Measurements from ENCODE around the gene SERP2. TPM values are rescaled to one million over a fixed set of nuclear protein-coding genes. Genes with fewer than 3 reads are reported as not detected.

SERP2 gene
- total RNA-seq, 1 experiment from 2014 or later: not detected

DNA sequence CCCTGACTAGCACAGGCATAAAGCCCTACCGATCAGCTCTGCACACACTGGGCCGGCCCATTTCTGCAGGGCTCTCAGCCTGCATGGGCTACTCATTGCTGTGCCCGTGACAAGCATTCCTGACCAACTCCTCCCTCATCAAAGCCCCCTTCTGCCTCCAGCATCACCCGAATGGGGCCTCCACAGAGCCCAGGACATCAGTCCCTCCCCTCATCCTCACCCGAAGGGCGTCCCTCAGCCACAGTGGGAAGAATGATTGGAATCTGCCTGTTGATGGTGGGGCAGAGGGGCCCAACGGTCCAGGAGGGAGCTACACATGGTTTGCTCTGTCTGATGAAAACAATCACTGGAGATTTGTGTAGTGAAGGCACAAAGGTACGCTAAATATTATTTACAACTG lies 43.8 kb downstream of the SERP2 start:
- Mint-ChIP-seq H3K4me1 (ENCODE audit: low read depth, unreplicated experiment) (no peaks in the 10 kb centered on the region), H3K36me3 (ENCODE audit: insufficient read depth, unreplicated experiment) (peaks cover 6% of the 10 kb centered on the region), H3K27ac (ENCODE audit: unreplicated experiment) (no peak overlapping the region), H3K9me3 (ENCODE audit: low read depth, unreplicated experiment) (no peaks in the 10 kb centered on the region), H3K27me3 (ENCODE audit: unreplicated experiment) (peaks cover 13% of the 10 kb centered on the region), H3K4me3 (ENCODE audit: low read depth, unreplicated experiment) (no peak overlapping the region)
- CTCF ChIA-PET: no interaction called here
- intact Hi-C loops (cut with micrococcal nuclease; ENCODE audit: unreplicated experiment): no loop called here
- no TSS peak for BruUV-seq (replicated peaks)
- TF ChIP-seq, protein P1, sequence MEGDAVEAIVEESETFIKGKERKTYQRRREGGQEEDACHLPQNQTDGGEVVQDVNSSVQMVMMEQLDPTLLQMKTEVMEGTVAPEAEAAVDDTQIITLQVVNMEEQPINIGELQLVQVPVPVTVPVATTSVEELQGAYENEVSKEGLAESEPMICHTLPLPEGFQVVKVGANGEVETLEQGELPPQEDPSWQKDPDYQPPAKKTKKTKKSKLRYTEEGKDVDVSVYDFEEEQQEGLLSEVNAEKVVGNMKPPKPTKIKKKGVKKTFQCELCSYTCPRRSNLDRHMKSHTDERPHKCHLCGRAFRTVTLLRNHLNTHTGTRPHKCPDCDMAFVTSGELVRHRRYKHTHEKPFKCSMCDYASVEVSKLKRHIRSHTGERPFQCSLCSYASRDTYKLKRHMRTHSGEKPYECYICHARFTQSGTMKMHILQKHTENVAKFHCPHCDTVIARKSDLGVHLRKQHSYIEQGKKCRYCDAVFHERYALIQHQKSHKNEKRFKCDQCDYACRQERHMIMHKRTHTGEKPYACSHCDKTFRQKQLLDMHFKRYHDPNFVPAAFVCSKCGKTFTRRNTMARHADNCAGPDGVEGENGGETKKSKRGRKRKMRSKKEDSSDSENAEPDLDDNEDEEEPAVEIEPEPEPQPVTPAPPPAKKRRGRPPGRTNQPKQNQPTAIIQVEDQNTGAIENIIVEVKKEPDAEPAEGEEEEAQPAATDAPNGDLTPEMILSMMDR (IDR thresholded peaks at IDR 0.05; ENCODE audit: unreplicated experiment): no peak
- DNase-seq: no peak

DNA sequence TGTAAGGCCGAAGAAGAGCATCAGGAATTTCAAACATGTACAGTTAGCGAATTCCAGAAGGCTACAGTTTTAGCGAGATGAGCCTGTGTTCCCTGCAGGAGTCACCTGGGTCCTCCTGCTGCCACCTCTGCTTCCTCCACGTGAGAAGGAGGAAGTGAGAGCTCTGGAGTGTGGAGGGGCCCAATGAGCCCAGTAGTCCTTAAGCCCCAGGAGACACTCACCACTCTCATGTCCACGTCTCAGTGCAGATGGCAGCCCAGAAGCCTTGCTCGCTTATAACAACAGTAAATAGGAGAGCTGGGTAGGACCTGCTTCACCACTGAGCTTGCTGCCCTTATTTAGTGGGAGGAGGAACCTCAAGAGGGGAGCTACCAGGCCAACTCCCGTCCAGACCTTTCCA lies 44.3 kb downstream of the SERP2 start:
- intact Hi-C loops (cut with micrococcal nuclease; ENCODE audit: unreplicated experiment): no loop called here
- no peak for DNase-seq
- no TSS peak for BruUV-seq (replicated peaks)
- CTCF ChIA-PET: no interaction called here
- Mint-ChIP-seq H3K36me3 (ENCODE audit: insufficient read depth, unreplicated experiment) (peaks cover 6% of the 10 kb centered on the region), H3K4me3 (ENCODE audit: low read depth, unreplicated experiment) (no peak overlapping the region), H3K4me1 (ENCODE audit: low read depth, unreplicated experiment) (no peaks in the 10 kb centered on the region), H3K27me3 (ENCODE audit: unreplicated experiment) (peaks cover 13% of the 10 kb centered on the region), H3K27ac (ENCODE audit: unreplicated experiment) (no peak overlapping the region), H3K9me3 (ENCODE audit: low read depth, unreplicated experiment) (no peaks in the 10 kb centered on the region)
- TF ChIP-seq, protein P1 (IDR thresholded peaks at IDR 0.05; ENCODE audit: unreplicated experiment): no peak

DNA sequence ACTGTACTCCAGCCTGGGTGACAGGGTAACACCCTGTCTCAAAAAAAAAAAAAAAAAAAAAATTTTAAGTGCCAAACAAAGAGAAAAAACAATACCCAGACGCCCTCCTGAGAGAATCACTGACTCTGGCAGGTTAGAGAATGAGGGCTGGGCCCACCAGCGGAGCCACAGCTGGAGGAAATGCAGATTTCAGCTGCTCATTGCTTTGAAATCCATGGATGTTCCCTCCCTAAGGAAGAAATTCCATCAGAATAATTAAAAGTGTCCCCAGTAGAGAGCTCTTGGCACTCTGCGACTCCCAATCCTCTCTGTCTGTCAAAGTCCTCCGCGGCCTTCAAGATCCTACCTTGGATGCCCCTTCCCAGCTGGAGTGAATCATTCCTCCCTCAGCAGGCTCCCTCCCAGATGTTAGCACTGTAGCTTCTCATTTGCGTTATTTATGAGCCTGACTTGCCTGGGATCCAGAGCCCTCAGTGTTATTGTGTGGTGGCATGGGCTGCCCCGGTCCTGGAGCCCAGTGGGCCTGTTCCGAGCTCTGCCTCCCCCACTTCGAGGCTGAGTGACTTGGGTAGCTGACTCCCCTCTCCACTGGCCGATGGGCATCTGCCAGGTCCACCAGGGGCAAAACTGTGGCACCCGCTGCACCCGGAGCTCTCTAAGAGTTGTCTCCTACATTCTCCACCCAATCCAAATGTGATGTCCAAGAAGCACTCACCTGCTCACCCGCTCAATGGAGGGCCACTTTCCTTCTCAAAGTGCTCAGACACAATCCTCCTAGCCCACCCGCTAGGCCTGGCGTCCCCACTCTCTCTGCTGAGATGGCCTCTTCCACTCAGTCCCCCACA lies 47.0 kb downstream of the SERP2 start:
- Mint-ChIP-seq H3K36me3 (ENCODE audit: insufficient read depth, unreplicated experiment) (peaks cover 6% of the 10 kb centered on the region), H3K9me3 (ENCODE audit: low read depth, unreplicated experiment) (no peaks in the 10 kb centered on the region), H3K27ac (ENCODE audit: unreplicated experiment) (no peak overlapping the region), H3K27me3 (ENCODE audit: unreplicated experiment) (peaks cover 13% of the 10 kb centered on the region), H3K4me1 (ENCODE audit: low read depth, unreplicated experiment) (no peaks in the 10 kb centered on the region), H3K4me3 (ENCODE audit: low read depth, unreplicated experiment) (no peak overlapping the region)
- TF ChIP-seq, protein P1 (IDR thresholded peaks at IDR 0.05; ENCODE audit: unreplicated experiment): no peak
- intact Hi-C loops (cut with micrococcal nuclease; ENCODE audit: unreplicated experiment): no loop called here
- CTCF ChIA-PET: no interaction called here
- no peak for DNase-seq
- BruUV-seq (replicated peaks): no TSS peak

DNA sequence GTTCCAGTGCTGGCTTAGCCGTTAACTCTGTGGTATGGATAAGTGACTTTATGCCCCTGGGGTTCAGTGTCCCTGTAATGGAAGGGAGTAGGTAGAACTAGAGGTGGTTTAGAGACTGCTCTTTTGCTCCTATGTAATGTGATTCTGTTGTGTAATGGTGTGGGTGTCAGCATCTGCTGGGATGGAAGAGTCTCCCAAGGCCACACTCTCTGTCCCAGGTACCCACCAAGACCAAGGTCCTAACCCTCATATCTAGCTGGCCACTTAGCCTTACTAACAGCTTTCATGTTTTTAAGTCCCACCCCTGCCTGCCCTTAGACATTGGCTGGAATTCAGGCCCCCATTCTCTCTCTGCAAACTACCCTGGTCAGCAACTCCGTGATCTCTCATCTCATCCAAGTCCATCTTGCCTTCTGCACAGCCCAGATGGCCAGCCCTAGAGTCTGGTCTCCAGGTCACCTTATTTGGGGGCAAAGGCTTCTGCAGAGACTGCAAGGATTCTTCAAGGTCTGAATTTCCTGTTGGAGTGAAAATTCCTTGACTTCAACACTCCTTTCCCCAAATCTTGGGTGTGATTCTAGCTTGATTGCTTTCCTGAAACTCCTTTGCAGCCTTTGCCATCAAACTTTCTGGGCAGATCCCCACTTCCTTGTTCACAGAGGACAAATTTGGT lies 48.4 kb downstream of the SERP2 start:
- intact Hi-C loops (cut with micrococcal nuclease; ENCODE audit: unreplicated experiment): no loop called here
- Mint-ChIP-seq H3K9me3 (ENCODE audit: low read depth, unreplicated experiment) (no peaks in the 10 kb centered on the region), H3K4me3 (ENCODE audit: low read depth, unreplicated experiment) (no peak overlapping the region), H3K27me3 (ENCODE audit: unreplicated experiment) (peaks cover 13% of the 10 kb centered on the region), H3K36me3 (ENCODE audit: insufficient read depth, unreplicated experiment) (peaks cover 6% of the 10 kb centered on the region), H3K27ac (ENCODE audit: unreplicated experiment) (no peak overlapping the region), H3K4me1 (ENCODE audit: low read depth, unreplicated experiment) (no peaks in the 10 kb centered on the region)
- TF ChIP-seq, protein P1 (IDR thresholded peaks at IDR 0.05; ENCODE audit: unreplicated experiment): no peak
- DNase-seq: no peak
- CTCF ChIA-PET: no interaction called here
- BruUV-seq (replicated peaks): no TSS peak
